ENCODE measurements around the gene NDUFA8. TPM values are rescaled to one million over a fixed set of nuclear protein-coding genes. Genes with fewer than 3 reads are reported as not detected.
"Not testable (repeated sequence)": the region's sequence is repeated elsewhere in the genome, so short reads cannot be mapped to it uniquely, and the experiment has no call there.

Gene NDUFA8
- total RNA-seq, 4 donors from 2014 or later = 17.3 to 41.3 (median 32.2) TPM

DNA sequence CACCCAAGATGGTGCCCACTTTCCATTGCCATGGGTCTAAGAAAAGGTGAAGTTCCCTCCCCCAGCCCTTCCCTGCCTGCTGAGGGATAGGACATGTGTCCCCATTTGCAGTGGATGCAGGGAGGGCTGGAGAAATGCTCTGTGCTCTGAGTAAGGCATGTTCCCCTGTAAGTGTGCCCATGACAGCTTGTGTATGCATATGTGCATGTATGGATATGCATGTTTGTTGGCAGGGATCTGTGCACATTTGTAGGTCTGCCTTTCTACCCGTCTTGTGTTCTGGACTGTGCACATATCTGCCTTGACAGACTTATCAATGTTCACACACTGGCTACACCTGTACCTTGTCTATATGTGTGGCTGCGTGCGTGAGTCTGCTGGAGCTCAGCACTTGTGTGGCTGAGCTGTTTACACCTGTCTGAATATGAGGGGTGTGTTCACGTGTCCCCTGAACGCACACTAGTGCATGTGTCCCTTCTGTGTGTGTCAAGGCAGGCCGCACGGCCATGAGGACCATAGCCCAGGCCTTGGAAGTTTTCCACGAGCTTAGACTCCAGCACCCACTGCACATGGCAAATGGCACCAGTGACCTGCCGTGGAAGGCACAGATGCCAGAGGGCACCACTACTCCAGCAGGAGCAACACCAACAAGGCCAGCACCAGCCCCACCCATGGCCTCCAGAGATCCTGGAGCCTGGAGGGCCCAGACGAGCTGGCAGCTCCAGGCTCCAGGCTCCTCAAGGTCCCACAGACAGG is 39.1 kb downstream of the NDUFA8 start:
- no peak for TF ChIP-seq POLR2A (IDR thresholded peaks at IDR 0.05)
- TF ChIP-seq, protein P1, sequence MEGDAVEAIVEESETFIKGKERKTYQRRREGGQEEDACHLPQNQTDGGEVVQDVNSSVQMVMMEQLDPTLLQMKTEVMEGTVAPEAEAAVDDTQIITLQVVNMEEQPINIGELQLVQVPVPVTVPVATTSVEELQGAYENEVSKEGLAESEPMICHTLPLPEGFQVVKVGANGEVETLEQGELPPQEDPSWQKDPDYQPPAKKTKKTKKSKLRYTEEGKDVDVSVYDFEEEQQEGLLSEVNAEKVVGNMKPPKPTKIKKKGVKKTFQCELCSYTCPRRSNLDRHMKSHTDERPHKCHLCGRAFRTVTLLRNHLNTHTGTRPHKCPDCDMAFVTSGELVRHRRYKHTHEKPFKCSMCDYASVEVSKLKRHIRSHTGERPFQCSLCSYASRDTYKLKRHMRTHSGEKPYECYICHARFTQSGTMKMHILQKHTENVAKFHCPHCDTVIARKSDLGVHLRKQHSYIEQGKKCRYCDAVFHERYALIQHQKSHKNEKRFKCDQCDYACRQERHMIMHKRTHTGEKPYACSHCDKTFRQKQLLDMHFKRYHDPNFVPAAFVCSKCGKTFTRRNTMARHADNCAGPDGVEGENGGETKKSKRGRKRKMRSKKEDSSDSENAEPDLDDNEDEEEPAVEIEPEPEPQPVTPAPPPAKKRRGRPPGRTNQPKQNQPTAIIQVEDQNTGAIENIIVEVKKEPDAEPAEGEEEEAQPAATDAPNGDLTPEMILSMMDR (IDR thresholded peaks at IDR 0.05) = no peak
- Histone ChIP-seq H3K4me1 (no peaks in the 10 kb centered on the region), H3K9me3 (no peaks in the 10 kb centered on the region), H3K36me3 (no peaks in the 10 kb centered on the region), H3K27ac (no peak overlapping the region), H3K27me3 (no peaks in the 10 kb centered on the region), H3K4me3 (no peak overlapping the region)
- DNase-seq = no peak

DNA sequence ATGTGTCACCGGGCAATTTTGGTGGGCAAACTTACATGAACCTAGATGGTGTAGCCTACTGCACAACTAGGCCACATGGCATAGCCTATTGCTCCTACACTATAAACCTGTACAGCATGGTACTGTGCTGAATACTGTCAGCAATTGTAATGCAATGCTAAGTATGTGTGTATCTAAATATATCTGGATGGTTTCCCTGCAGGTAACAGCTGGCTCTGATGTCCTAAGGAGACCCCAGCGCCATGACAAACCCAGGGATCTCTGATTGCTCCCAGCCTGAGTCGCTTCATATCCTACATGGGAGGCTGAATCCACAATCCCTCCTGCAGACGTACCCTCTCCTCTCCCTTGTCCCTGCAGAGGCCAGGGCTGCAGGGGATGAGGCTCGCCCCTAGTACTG is 39.9 kb downstream of the NDUFA8 start:
- Histone ChIP-seq H3K27ac (no peak overlapping the region), H3K36me3 (no peaks in the 10 kb centered on the region), H3K9me3 (no peaks in the 10 kb centered on the region), H3K4me3 (no peak overlapping the region), H3K4me1 (no peaks in the 10 kb centered on the region), H3K27me3 (no peaks in the 10 kb centered on the region)
- TF ChIP-seq, protein P1 (IDR thresholded peaks at IDR 0.05) = no peak
- TF ChIP-seq POLR2A (IDR thresholded peaks at IDR 0.05) = no peak
- DNase-seq = no peak

DNA sequence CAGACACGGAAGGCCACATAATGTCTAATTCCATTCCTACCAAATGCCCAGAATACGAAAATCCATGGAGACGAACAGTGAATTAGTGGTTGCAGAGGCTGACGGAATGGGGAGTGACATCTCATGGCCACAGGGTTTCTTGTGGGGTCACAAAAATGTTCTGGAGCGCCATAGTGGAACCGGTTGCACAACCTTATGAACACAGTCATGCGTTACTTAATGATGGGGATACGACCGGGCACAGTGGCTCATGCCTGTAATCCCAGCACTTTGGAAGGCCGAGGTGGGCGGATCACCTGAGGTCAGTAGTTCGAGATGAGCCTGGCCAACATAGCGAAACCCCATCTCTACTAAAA is 40.4 kb downstream of the NDUFA8 start:
- Histone ChIP-seq H3K27me3 (no peaks in the 10 kb centered on the region), H3K4me1 (no peaks in the 10 kb centered on the region), H3K9me3 (no peaks in the 10 kb centered on the region), H3K27ac (no peak overlapping the region), H3K4me3 (no peak overlapping the region), H3K36me3 (no peaks in the 10 kb centered on the region)
- TF ChIP-seq POLR2A (IDR thresholded peaks at IDR 0.05) = no peak
- TF ChIP-seq, protein P1 (IDR thresholded peaks at IDR 0.05) = no peak
- no peak for DNase-seq

DNA sequence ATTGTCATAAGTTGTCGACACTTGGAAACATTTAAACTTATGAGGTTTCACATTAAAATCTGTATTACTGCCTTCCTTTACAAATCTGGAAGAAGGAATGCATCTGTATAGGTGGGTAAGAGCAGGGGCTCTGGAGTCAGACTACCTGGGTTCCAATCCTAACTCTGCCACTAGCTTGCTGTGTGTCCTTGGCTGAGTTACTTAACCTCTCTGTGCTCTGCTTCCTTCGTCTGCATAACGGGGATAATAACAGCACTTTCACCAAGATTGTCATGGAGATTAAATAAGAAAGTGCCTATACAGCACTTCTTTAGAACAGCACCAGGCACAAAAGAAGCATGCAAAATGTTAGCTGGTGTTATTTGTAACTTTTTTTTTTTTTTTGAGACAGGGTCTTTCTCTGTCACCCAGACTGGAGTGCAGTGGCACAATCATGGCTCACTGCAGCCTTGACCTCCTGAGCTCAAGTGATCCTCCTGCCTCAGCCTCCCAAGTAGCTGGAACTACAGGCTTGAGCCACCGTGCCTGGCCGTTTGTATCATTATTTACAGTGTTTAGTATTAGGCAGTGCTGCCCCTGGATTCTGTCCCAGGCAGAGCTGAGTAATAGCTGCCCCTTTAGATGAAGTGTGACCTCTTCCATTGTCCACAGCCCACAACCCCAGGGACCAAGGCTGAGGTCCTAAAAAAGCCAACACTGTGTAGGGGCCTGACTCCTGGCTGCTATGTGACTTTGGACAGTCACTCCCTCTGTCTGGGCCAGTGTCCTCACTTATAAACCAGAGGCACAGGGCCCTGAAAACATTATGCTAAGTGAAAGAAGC is 41.0 kb downstream of the NDUFA8 start:
- no peak for DNase-seq
- H3K27me3 ChIP-seq = no peaks in the 10 kb centered on the region
- H3K36me3 ChIP-seq = no peaks in the 10 kb centered on the region
- no peaks in the 10 kb centered on the region for H3K4me1 ChIP-seq
- H3K27ac ChIP-seq = no peak overlapping the region
- H3K4me3 ChIP-seq = no peak overlapping the region
- TF ChIP-seq, protein P1 (IDR thresholded peaks at IDR 0.05) = no peak
- no peak for TF ChIP-seq POLR2A (IDR thresholded peaks at IDR 0.05)
- H3K9me3 ChIP-seq = no peaks in the 10 kb centered on the region

DNA sequence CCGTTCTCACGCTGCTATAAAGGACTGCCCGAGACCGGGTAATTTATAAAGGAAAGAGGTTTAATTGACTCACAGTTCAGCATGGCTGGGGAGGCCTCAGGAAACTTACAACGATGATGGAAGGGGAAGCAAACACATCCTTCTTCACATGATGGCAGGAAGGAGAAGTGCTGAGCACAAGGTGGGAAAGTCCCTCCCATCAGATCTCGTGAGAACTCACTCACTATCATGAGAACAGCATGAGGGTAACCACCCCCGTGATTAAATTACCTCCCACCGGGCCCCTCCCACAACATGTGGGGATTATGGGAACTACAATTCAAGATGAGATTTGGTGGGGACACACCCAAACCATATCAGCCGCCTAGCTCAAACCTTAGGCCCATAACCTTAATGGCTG is 42.3 kb downstream of the NDUFA8 start:
- not testable (repeated sequence) for H3K9me3 ChIP-seq, H3K36me3 ChIP-seq, H3K4me3 ChIP-seq, DNase-seq, H3K4me1 ChIP-seq, H3K27me3 ChIP-seq, H3K27ac ChIP-seq

DNA sequence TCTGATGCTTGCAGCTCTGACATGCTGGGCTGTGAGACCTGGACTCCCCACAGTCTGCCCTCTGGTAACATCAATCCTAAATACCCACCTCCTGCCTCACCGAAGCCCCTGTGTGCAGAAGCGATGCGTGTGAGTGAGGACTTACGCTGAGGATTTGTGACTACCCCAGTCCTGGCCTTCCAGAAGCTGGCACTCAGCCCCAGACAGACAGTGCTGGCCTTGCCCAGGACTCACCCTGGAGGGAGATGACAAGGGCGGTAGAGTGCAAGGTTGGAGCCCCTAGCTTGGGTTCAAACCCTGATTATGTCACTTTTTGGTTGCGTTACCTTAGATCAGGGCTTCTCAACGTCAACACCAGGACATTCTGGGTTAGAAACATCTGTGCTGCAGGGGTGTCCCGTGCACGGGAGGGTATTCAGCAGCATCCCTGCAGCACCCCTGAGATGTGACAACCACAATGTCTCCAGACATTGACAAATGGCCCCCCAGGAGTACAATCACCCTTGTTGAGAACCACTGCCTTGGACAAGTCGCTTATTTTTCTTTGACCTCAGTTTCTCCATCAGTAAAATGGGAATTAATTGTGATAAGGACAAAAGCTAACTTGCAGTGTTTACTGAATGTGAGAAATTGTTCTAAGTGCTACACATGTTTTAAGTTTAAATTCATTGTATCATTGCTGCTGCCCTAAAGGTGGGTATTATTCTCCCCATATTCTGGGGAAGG is 43.0 kb downstream of the NDUFA8 start:
- H3K9me3 ChIP-seq = no peaks in the 10 kb centered on the region
- TF ChIP-seq POLR2A (IDR thresholded peaks at IDR 0.05) = no peak
- TF ChIP-seq, protein P1 (IDR thresholded peaks at IDR 0.05) = no peak
- H3K27me3 ChIP-seq = no peaks in the 10 kb centered on the region
- no peaks in the 10 kb centered on the region for H3K4me1 ChIP-seq
- DNase-seq = no peak
- H3K36me3 ChIP-seq = no peaks in the 10 kb centered on the region
- H3K4me3 ChIP-seq = no peak overlapping the region
- H3K27ac ChIP-seq = no peak overlapping the region
